Stimulated activated CD8-positive, alpha-beta memory T cell treated with anti-CD3 and anti-CD28 coated beads, Interleukin-7, amount 100 ng/mL, for 24 hours (primary cell): ENCODE measurements around the gene VTCN1.

Experiments
- DNase-seq: peaks from one replicate; pipeline ENCODE4 v3.0.0-alpha.2; 2020; ENCODE audit warnings: low read depth

The VTCN1 gene

DNA sequence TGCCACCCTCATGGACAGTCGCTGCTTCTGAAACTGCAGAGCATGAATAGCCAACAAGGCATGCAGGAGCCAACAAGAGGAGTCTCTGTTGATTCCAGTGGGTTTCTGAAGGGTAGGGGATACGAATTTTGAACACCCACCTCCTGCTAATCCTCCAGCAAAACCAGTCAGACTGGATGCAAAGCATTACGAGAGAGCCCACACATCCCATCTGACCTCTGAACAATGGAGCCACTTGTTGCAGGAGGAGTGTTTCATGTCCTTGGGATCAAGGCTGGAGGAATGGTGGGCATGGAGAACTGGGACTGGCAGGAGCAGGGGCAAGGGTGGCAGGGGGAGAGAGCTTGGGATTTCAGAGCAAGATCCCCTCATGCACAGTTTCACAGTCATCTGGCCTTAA, 1.6 kb downstream of the VTCN1 start:
- no peak for DNase-seq

DNA sequence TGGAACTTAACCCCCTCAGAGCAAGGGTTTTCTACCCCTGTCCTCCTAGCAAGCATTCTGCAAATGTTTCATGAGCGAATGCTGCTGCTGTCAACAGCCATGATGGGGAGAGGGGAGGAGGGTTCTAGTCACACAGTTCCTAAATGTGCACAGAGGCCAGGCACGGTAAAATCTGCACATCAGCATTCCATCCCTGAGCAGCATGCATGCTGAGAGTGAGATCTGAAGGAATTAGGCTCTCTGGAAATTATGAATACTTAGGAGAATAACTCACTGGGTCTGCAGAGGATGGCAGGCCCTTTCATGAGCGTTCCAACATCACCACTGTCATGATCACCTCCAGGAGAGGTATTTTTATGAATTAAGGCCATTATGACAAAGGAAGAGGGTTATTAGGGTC, 2.1 kb downstream of the VTCN1 start:
- no peak for DNase-seq

DNA sequence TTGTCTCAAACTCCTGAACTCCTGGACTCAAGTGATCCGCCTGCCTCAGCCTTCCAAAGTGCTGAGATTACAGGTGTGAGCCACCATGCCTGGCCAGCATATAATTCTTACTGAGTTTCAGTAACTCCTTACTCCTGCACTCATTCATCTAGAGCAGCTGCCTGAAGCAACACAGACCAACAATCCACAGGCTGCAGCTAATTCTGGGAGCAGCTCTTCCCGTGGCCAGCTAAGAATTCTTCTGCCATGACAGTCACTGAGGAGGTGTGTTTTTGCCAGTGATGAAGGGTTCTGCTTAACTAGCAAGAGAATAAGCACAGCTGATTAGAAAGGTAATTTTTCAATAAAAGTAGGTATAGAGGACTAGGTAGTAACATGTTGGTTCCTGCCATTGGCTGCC, 5.4 kb downstream of the VTCN1 start:
- DNase-seq = no peak

DNA sequence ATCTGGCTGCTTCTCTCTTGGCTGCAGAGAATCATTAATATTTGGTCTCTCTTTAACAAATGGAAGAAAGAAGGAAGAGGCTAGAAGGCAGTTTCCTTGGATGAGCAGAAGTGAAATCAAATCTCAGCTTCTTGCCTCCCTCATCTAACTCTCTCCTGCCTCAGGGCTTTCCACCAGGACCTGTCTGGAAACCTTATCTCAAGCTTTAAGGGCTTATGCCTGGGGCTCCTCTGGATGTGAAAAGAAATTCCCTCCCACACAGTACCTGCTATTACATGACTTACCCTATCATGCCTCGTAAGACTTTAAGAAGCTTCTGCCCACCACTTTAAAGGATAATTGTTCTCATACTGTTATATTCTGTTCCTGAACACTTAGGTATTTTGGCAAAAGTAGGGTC, 8.9 kb downstream of the VTCN1 start:
- no peak for DNase-seq

DNA sequence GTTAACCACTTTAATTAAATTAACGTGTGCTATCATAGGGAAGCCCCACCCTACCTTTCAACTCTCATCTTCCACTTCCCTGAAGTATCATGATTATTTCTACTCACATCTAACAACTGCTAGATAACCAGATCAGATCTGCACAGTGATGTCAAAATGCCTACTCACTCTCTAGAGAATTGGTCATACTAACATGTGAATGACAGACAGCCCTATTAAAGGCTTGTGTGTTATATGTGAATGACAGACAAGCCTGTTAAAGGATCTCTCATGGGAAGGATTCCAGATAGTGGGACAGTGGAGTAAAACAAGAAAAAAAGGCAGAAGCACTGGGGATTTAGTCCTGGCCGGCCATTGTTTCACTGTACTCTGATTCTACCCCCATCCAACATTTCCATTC, 12.6 kb downstream of the VTCN1 start:
- DNase-seq = no peak

DNA sequence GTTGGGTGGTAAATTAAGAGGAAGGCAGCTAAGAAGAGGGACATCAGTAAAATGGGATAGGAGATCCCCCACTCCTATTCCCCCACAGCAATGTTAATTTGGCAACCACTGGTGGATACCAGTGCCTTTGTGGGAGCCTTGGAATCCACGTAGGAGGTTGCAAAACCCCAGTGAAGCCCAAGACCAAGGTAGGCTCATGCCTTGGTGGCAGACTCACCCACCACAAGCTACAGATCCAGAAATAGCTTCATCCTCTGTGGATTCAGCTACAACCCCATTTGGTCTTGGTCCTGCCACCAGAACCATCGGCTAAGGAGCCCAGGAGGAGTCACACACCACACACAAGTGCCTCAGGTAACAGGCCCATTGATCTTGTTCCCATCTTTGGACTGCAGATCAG, 21.0 kb downstream of the VTCN1 start:
- no peak for DNase-seq

DNA sequence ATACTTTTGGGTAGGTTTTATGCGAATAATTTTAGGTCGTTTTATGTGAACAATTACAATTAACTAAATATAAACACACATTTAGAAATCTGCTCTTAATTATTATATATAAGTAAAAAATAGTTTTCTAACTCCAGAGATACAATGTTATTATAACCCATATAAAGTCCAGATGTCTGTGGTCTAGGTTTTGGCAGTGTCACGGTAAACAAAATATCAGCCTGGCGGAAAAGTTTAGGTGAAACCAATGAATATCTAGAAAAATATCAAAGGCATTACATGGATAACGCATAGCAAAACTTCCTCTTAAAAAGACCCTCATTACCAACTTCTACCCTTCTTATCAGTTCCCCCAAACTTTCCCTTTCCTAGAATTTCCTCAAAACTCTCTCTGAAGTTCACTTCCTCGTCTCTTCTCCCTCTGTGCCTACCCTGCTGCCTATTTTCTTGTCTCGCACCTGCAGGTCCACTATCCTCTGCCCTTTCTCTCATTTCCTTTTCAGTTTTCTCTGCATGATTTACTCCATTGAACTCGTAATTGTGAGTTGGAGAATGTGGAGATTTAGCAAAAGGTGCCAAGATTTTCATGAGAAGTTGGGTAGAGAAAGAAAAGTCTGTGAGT, 21.8 kb downstream of the VTCN1 start:
- no peak for DNase-seq

DNA sequence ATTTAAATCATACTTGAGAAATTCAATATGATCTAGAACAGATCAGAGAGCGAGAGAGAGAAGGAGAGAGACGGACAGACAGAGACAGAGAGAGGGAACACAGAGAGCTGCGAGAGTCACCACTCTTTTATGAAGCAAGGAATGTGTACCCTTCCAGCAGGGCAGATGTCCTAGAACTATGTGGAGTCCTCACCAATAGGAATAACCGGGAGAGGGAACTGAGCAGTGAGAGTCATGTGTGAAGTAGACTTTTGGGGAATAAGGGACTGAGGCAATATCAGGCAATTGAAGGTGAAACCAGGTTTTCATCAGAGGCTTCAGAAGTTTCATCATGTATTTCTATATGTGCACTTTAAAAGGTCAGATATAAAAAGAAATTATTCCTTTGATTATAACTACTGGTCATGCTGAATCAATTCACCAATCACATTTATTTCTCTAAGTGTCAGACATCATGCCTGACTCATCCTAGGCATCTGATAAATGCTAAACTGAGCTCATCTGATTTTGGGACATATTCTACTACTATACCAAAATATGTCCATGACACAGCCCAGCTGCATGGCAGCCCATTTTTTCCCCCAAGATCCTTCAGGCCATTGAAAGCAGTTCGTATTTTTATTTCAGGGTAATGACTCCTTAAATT, 22.4 kb downstream of the VTCN1 start:
- DNase-seq = no peak

DNA sequence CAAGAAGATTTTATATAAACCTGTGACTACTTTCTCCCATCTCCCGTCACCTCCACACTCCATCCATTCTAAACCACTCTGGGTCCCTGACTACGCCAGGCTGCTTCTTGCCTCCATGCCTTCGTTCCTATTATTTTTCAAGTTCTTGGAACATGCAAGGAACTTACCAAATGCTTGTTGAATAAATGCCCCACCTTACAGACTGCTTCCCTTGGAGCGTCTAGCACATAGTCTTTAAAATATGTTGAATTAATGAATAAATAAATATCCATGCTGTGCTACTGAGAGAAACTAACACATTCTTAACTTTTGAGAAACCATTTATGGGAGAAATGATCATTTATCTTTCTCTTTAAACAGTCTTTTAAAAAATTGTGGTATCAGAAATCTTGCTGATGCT, 27.6 kb downstream of the VTCN1 start:
- DNase-seq = no peak

DNA sequence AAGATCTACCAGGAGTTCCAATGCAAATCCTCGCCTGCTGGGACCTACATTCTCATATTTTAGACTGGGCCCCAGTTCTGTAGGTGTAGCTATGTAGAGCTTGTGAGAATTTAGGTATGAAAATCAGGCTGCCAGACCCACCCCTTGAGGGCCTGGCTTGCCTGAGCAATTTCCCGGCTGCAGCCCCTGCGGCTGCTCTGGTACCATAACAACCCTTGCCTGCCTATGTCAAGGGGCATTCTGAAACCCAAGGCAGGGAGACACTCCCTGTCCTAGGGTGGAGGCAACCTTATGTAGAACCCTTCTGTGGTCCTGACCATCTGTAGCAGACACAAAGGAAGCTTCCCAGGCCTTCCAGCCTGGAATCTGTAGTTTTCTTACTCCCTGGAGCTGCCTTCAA, 28.4 kb downstream of the VTCN1 start:
- no peak for DNase-seq

DNA sequence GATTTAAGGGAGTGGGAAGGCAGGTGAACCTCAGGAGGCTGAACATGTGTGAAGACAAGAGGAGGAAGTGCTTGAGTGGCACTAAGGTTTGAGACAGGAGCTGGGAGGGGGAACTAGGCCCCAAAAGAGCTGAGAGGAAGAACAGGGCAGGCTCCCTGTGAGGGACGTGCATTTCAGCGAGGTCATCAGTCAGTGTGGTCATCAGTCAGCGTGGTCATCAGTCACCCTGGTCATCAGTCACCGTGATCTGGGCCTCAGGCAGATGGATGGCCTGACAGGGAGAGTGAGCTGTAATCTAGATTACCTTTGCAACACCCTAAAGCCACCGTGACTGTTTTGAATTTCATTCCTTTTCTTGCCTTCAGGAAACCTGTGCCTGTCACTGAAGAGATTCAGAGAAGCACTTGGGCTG, 29.1 kb downstream of the VTCN1 start:
- DNase-seq = no peak

DNA sequence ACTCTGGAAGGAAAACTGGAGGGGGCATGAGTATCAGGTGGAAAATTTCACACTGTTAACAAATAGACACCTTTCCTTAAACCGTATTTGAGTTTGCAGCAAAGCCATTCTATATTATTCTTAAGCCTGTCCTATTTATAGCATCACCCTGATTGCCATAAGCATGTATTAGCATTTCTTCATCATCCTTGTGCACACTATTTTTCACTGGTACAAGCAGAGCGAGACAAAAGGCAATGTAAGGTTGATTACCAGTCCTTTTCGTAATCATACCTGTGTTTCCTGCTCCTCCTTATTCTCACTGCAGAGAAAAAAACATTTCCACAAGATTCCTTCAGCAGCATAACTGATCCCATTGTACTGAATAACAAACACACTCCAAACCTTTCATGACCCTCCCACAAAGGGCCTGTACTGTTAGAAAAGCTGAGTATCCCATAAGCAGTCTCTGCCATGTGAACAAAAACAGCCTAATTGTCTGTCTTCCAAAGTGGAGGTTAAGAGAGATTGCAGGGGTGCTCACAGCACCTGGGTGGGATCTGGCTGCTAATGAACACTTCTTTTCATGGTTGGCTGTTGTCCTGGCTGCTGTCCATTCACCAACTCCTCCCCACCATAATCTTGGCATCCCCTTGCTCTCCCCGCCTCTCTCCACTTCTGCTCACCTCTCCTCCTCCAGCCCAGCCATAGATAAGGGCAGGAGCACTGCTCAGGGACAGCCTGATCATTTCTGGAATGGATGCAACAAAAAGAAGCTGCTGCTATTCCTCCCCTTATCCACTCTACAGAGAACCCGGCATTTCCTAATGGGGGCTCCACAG, 30.4 kb downstream of the VTCN1 start:
- no peak for DNase-seq

DNA sequence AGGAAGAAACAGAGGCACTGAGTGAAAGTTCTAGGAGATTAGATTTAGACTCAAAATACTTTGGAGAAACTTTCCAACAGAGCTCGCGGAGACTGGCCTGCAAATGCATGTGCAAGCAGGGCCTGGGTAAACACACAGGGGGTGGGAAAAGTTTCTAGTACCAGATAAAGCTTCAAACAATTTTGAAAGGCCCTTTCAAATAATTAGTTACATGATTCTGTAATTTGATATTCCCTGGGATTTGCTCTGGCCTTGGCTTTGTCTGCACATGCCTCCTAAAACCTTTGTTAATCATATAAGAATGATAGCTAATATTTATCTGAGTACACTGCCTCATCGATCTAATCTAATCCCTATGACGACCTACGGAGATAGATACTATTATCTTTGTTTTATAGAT, 31.3 kb downstream of the VTCN1 start:
- no peak for DNase-seq

DNA sequence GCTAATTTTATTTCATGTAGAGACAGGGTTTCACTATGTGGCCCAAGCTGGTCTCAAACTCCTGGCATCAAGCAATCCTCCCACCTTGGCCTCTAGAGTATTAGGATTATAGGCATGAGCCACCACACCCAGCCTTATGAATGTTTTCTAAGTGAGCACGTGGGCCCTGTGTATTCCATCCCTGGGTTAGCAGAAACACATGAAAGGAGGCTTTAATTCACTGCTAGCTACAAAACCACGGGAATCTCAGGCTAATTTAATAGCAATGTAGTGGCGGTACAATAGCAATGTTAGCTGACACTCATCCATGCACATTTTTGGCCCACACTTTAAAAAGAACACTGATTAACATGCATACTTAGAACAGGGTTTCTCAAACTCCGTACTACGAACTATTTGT, 32.0 kb downstream of the VTCN1 start:
- no peak for DNase-seq

DNA sequence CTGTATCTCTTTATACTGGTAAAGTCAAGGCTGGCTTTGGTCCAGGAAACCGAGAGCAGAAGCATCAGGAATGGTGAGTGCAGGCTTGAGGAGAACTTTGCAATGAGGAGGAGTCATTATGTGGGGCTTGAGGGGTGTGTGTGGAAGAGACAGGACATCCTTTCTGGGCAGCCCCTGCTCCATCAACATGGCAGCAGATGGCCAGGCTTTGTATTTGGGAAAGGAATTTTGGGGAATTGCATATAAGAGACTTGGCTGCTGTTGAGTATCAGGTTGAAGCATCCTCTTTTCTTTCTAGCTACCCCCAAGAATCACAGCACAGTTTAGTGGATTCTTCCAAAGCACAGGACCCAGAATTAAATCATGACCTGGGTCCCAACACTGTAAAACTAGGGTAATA, 33.4 kb downstream of the VTCN1 start:
- DNase-seq = no peak

DNA sequence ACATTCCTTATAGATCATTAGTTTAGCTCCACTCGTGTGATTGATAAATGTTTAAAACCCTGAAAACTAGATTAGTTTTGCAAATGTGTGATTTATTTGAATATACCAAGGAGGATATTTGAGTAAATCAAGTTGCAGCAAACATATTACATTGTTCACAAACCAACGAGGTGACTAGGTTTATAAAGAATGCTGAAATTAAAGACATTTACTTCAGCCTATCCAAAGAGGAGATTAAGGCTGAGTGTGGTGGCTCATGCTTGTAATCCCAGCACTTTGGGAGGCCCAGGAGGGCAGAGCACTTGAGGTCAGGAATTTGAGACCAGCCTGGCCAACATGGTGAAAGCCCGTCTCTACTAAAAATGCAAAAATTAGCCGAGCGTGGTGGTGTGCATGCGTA, 34.1 kb downstream of the VTCN1 start:
- DNase-seq = no peak

DNA sequence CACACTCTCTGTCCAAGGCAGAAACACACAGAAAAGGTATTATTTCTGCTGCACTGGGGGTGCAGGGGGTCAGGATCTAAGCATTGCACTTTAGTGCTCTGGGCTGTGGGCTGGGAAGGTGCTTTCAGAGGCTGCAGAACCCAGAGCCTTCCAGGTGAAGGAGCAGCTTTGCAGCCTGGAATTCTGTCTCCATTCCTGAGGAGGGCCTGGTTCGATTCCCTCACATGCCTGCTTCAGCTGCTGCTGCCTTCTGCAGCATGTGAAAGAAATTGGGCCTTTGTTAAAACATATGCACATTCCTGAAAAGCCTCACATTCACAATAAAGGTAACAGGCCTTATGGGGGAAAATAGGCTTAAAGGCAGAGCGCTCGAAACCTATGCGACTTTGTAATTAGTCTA, 35.9 kb downstream of the VTCN1 start:
- no peak for DNase-seq

DNA sequence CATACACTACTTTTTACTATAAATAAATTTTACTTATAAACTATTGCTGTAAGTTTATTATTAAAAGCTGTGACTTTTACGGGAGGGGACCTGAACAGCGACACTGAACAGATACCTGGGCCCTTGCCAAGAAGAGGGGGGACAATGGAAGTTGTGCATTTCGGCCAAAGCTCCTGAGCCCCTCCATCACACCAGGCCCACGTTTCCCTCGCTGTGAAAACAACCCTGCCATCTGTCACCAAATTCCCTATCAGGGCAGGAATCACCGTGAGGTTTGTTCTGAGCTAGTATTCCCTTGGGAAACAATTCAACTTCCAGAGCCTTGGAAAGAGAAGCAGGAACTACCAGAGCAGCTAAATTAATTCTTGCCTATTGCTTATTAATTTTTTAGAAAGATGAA, 37.0 kb downstream of the VTCN1 start:
- DNase-seq = no peak

DNA sequence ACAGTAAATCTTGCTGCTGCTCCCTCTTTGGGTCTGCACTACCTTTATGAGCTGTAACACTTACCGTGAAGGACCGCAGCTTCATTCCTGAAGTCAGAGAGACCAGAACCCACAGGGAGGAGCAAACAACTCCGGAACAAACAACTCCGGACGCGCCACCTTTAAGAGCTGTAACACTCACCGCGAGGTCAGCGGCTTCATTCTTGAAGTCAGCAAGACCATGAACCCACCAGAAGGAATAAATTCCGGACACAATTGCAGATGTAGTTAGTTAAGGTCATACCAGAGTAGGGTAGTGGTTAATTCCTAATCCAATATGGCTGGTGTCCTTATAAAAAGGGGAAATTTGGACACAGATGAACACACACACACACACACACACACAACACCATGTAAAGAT, 37.7 kb downstream of the VTCN1 start:
- DNase-seq = no peak

DNA sequence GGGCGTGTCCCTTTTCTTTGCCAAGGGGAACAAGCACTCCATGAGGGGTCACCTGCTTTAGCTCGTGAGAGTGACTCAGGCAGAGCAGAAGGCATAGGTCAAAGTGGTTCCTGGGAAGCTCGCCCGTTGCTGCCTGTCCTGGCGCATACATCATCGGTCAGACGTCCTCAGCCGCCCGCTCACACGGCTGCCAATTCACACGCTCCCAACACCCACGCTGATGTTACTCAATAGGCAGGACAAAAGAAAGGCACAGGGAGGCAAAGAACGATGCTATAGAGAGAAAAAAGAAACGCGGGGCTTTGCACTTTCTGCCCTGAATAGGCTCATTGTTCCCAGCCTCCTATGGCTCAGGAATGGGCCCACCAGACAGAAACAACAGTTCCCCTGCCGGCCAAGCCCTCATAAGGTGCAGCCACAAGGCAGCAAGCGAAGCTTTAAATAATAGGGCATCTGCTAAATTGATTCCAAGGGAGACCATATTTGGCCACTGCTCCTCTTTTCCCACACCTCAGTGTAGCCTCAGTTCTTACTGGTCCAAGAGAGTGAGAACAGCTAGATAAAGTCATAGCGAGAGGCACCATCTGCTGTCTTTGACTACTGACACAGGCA, 38.7 kb downstream of the VTCN1 start:
- no peak for DNase-seq

DNA sequence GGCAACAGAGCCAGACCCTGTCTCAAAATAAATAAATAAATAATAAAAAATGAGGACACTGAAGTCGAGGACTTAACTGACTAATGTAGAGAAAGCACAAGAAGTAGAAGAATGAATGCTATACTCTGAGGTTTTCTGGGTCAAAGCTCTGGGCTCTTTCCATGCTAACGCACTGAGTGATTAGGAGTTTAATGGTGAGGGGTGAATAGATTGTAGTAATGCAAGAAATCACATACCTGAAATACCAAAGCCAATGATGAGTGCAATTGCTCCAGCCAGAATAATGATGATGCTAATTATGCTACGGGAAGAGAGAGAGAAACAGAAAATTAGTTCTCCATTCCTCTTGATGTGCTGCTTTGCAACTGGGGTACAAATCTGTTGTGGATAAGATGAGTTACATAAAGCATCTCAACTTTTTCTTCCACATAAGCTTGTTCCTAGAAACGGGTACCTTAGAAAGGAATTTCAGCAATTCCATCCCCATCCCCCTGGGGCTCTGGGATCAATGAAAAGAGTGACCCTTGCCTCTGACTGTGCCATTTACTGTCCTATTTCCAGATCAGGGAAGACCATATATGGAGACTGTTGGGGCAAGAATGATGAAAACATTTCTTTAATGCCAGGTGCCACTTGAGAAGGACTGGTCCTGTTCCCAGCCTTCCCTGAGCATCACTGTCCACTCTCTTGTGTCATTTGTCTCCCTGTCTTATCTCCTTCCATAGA, 40.7 kb downstream of the VTCN1 start:
- DNase-seq = no peak

DNA sequence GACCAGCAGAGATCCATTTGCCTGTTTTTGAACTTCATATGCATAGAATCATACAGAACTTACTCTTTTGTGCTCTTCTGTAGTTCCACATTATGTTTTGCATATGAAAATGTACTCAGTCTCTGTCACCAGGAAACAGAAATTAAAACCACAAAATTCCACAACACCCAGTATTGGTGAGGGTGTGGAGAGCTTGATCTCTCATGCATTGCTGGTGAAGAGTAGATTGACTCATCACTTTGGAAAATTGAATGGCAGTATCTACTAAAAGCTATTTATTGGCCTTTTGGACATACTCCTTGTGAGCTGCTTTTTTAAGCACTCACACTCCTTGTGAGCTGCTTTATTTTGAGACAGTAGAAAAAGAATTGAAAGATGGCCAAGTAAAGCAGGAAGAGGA, 43.3 kb downstream of the VTCN1 start:
- DNase-seq = no peak
